HG02642 (cell line): ENCODE data around the gene MYL9.
"Not testable (repeated sequence)": the region's sequence is repeated elsewhere in the genome, so short reads cannot be mapped to it uniquely, and the experiment has no call there.

Source experiments
- ATAC-seq: cut with Tn5 transposase; IDR thresholded peaks from one replicate; pipeline ENCODE4 v1.9.1; 2021; ENCODE audit warnings: mild to moderate bottlenecking; ENCODE audit not compliant: unreplicated experiment, poor library complexity

MYL9 gene

DNA sequence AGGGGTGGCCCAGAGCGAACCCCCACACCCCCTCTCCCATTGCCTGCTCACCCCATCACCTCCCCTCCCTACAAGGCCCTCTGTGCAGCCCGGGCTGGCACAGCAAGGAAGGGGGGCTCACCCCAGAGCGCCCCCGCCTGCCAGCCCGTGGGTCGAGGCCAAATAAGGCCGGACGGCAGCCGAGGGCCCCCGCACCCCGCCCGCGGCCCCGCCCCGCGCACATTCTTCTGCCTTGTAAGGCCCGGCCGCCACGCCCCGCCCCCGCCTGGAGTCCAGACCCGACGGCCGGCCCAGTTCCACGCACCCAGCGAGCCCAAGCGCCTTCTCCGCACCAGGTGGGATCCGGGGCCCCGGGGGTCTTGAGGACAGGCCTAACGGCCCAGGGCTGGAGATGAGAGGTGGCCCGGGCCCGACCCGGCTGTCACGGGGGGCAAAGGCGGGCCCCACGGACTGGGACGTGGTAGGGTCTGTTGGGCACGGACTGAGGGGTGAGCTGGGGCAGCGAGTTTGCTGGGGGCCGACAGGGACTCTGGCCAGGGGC, at the start of gene MYL9:
Gene MYL9 (plus strand): TSS at position 293 of the 541 bp plus-strand sequence. CDS start 3,366 bp downstream, outside the sequence.
- ATAC-seq = no peak

GRCh38 chr20:36491901-36492617, 49.3 kb upstream of the MYL9 start:
- no peak for ATAC-seq

DNA sequence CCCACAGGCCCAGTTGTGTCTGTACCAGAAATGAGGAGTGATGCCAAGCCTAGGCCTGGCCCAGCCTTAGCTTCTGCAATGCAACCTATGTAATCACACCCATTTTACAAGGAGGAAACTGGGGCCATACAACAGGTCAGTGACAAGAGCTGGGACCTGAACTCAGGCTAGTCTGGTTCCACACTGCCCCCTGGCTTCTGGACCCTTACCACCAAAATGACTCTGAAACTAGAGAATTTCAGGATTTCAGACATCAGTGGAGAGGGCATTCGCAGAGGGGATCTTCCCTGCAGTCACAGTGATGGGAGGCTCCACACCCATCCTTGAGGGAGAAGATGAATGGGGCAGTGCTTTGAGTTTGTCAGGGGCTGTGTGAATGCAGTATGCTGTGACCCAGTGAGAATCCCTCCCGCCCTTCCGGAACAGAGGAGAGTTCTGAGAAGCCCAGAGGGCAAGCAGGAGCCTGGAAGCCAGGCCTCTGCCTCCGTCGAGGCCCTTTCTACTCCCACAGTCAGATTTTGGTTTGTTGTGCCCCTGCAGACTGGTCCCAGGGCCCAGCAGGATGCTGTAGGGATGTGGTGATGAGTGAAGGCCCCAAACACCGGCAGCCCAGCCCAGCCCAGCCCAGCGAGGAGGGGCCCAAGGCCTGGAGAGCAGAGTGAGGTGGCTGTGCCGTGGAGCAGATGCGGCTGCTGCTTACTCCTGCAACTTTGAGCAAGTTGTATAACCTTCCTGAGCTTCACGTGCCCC, 48.1 kb upstream of the MYL9 start:
- ATAC-seq = no peak

- no peak for ATAC-seq
Measured at GRCh38 chr20:36493801-36494114, 47.6 kb upstream of the MYL9 start.

DNA sequence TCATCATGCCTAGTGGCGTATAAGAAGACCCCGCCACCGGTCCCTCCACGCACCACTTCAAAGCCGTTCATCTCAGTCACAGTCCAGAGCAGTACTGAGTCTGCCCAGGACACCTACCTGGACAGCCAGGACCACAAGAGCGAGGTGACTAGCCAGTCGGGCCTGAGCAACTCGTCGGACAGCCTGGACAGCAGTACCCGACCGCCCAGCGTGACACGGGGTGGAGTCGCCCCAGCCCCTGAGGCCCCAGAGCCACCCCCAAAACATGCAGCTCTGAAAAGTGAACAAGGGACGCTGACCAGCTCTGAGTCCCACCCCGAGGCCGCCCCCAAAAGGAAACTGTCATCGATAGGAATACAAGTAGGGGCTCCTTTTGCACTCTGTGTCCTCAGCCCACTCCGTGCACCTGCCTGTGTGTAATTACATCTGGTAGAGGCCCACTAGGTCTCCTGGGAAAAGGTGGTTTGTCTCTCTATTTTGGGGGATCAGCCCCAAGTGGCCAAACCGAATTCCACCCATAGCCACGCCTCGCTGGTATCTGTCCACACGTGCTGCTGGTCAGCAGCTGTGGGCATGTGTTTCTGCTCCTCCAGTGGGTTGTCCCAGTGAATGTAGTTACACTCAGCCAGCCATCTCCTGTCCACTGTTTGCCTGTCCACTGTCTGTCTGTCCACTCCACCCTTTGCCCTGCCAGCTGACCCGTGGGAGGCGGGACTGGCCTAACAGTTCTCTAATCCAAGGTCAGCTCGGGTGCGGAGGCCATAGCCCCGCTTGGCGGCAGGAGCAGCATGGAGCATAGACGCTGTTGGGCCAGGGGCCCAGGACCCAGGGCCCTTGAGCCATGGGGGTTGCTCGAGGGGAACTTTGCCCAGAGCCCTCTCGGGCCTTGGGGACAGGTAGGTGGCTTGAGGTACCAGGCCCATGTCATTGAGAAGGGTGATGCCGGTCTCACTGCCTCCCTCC, 44.3 kb upstream of the MYL9 start:
- ATAC-seq = no peak

- ATAC-seq = no peak
Measured at GRCh38 chr20:36497856-36498255, 43.5 kb upstream of the MYL9 start.

- ATAC-seq = no peak
Measured at GRCh38 chr20:36498386-36499179, 42.7 kb upstream of the MYL9 start.

GRCh38 chr20:36499211-36499610, 42.1 kb upstream of the MYL9 start:
- no peak for ATAC-seq

GRCh38 chr20:36499723-36500501, 41.4 kb upstream of the MYL9 start:
- ATAC-seq = no peak

DNA sequence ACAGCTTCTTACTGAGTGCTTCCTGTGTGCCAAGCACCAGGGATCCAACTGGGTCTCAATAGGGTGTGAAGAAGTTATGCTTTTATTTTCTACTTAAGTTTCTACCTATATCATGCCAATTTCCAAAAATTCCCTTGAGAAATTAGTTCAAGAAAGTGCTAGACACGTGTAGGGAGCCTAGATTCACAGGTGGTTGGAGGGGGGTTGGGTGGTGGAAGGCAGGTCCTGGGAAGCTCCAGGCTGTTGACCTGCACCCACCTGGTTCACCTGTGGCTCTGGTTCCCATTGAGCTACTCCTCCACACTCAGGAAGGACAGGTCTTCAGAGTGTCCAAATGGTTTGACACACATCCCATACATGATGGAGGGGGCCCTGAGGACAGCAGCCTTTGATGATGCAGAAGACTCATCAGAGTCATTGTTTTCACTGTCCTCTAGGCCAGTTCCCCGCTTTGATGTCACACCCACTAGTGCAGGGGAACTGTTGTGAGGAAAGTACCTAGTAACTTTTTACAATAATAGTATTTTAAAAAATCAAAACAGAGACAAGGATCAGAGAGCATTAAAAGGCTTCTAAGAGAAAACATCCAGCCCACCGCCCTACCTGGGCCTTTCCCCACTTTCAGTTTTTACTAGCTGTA, 39.8 kb upstream of the MYL9 start:
- ATAC-seq = no peak

GRCh38 chr20:36504295-36504694, 37.0 kb upstream of the MYL9 start:
- no peak for ATAC-seq

DNA sequence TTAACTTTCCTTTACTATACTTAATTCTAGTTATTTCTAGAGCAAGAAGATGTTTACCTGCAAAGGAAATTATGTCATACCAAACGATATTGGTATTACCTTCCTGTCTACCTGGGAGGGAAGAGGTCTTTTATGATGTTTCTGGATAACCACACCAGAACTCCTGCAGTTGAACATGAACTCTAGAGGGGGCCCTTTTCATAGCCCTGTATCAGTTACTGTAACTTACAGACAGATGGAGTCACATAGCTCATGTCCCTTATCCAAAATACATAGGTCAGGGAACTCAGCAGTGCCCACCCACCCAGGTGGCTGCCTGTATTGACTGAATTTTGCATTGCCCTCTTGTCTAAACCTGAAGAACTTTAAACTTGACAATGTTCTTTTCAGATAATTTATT, 35.1 kb upstream of the MYL9 start:
- no peak for ATAC-seq

DNA sequence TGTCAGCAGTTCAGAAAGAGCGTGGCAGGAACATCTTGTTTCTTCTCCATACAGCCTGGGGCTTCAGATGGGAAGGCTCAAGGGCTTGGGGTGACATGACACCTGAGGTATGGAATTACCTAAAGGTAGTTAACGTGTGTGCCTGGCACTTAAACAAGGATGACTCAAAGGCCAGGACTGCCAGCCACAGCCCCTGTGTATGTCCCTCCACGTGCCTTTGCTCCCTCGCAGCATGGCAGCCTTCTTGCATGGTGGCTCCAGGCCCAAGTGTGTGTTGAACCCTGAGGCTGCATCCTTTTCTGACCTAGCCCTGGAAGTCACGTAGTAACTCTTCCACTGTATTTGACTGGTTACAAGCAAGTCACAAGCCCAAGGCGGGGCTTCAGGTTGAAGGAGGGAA, 33.6 kb upstream of the MYL9 start:
- ATAC-seq = no peak

- no peak for ATAC-seq
Measured at GRCh38 chr20:36519012-36519719, 22.2 kb upstream of the MYL9 start.

- ATAC-seq = no peak
Measured at GRCh38 chr20:36519944-36520343, 21.4 kb upstream of the MYL9 start.

DNA sequence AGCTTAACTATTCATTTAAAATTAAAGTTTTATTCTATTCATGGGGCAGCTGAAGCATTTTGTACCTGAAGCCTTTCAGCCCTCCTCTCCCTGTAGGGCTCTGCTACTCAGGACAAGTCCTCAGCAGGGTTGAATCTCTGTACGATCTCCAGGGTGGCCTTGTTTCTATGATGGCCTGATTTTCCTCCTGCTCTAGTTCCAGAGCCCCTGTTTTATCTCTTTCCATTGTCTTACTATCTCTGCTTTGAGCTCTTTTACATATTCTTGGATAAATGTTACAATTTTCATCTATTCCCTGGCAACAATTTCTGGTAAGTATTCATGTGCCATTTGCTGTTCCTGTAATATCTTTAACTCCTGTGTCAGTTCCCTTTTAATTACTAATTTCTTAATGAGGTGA, 19.8 kb upstream of the MYL9 start:
- ATAC-seq = no peak

DNA sequence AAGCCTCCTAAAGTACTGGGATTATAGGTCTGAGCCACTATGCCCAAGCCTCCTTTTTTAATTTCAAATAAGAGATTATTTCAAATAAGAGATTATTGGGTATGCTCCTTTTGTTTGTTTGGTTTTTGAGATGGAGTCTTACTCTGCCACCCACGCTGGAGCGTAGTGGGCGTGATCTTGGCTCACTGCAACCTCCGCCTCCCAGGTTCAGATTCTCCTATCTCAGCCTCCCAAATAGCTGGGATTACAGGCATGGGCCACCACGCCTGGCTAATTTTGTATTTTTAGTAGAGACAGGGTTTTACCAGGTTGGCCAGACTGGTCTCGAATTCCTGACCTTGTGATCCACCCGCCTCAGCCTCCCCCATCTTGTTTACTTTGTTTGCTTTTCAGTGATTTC, 18.9 kb upstream of the MYL9 start:
- ATAC-seq = not testable (repeated sequence)

- ATAC-seq = no peak
Measured at GRCh38 chr20:36523341-36523740, 18.0 kb upstream of the MYL9 start.
